Measurements from ENCODE around the gene RASSF8. TPM values are rescaled to one million over a fixed set of nuclear protein-coding genes. Genes with fewer than 3 reads are reported as not detected.

The RASSF8 gene
- total RNA-seq, 1 experiment from 2014 or later = 9.2 TPM

GRCh38 chr12:26127404-26127803 lies 168.9 kb downstream of the RASSF8 start:
- Histone ChIP-seq H4K20me1 (ENCODE audit: insufficient read depth) (no peaks in the 10 kb centered on the region), H3K4me1 (ENCODE audit: control insufficient read depth in 1 of 2, insufficient read depth in 2 of 2, low read length in 2 of 2) (peaks cover 9 to 37% of the 10 kb centered on the region in 2 experiments), H3K36me3 (ENCODE audit: control insufficient read depth in 1 of 2, insufficient read depth in 2 of 2, low read length in 2 of 2) (no peaks in the 10 kb centered on the region), H3K9ac (ENCODE audit: low read length) (no peak overlapping the region), H3K9me2 (ENCODE audit: insufficient read depth) (no peaks in the 10 kb centered on the region), H3K27ac (ENCODE audit: low read depth, low read length) (no peak overlapping the region), H3K79me2 (ENCODE audit: insufficient read depth, low read length) (no peaks in the 10 kb centered on the region), H2AFZ (ENCODE audit: low read depth, low read length, poor library complexity, severe bottlenecking) (no peak overlapping the region), H3K4me2 (ENCODE audit: low read length) (peak overlapping the region; percentile 96; the same call in 1 of the 2 replicates), H3K4me3 (replicated peaks in 1 of 2; ENCODE audit: low read depth in 1 of 2, low read length in 2 of 2) (no peak overlapping the region), H3K27me3 (ENCODE audit: insufficient read depth, low read length) (peaks cover 11% of the 10 kb centered on the region; the same call in 1 of the 2 replicates), H3K9me3 (ENCODE audit: control insufficient read depth in 1 of 2, insufficient read depth in 1 of 2, low read depth in 1 of 2, low read length in 2 of 2) (no peaks in the 10 kb centered on the region)
- RAD21 ChIA-PET (ENCODE audit: low non-redundant PET in 1 of 2, low total read pairs in 2 of 2, uncharacterized antibody in 2 of 2, unreplicated experiment in 2 of 2) = no interaction called here
- TF ChIP-seq TCF7L2 (IDR thresholded peaks at IDR 0.05; ENCODE audit: borderline replicate concordance, extremely low read depth, insufficient read depth, insufficient read length) (no peak), SIN3A (IDR thresholded peaks at IDR 0.05; ENCODE audit: low read depth) (no peak), JUND (IDR thresholded peaks at IDR 0.05) (no peak), EZH2 (IDR thresholded peaks at IDR 0.05) (no peak), CEBPB (IDR thresholded peaks at IDR 0.05; ENCODE audit: low read depth) (no peak), RAD21 (IDR thresholded peaks at IDR 0.05; ENCODE audit: low read depth) (no peak), POLR2AphosphoS5 (IDR thresholded peaks at IDR 0.05; ENCODE audit: low read depth, low read length) (no peak), MAX (IDR thresholded peaks at IDR 0.05) (no peak), SRF (IDR thresholded peaks at IDR 0.05; ENCODE audit: low read depth) (no peak), FOSL1 (IDR thresholded peaks at IDR 0.05; ENCODE audit: low read depth) (no peak), POLR2A (IDR thresholded peaks at IDR 0.05; ENCODE audit: borderline replicate concordance, extremely low read depth, insufficient read depth, insufficient read length) (no peak), SP1 (IDR thresholded peaks at IDR 0.05; ENCODE audit: low read depth) (no peak), REST (IDR thresholded peaks at IDR 0.05; ENCODE audit: low read depth) (no peak), CTCF (IDR thresholded peaks at IDR 0.05 in 2 of 3, conservative IDR thresholded peaks at IDR 0.05 in 1 of 3; ENCODE audit: borderline replicate concordance in 1 of 3, insufficient read depth in 1 of 3, low read depth in 2 of 3, low read length in 2 of 3) (no peak), ZBTB33 (IDR thresholded peaks at IDR 0.05; ENCODE audit: extremely low read depth, insufficient replicate concordance, low read length) (no peak), ATF3 (IDR thresholded peaks at IDR 0.05) (no peak), ZFX (IDR thresholded peaks at IDR 0.05) (no peak), YY1 (IDR thresholded peaks at IDR 0.05; ENCODE audit: extremely low read depth, insufficient replicate concordance, low read depth, low read length) (no peak), CBX3 (IDR thresholded peaks at IDR 0.05; ENCODE audit: low read depth) (no peak)
- CTCF ChIA-PET = interaction anchor here (2.1 kb wide), 1 partner anchor 9 kb away, joined by 7 read pairs; no protein-coding TSS in a partner anchor
- intact Hi-C loops (cut with micrococcal nuclease) = loop anchor here (10.0 kb wide), 1 partner anchor 177 kb away; no protein-coding TSS in a partner anchor
- no TSS peak for BruUV-seq (replicated peaks)
- DNase-seq (ENCODE audit: low read depth, low spot score) (no peak), ATAC-seq (no peak)
- POLR2A ChIA-PET = interaction anchor here (0.9 kb wide), 1 partner anchor 8 kb away, joined by 3 read pairs; no protein-coding TSS in a partner anchor

Data from HCT116 (cell line).